Measurements from ENCODE around the gene RHBDD1. TPM values are rescaled to one million over a fixed set of nuclear protein-coding genes. Genes with fewer than 3 reads are reported as not detected.

RHBDD1 gene
- total and polyA plus RNA-seq, 12 donors = 3.9 to 47.8 (median 25.9) TPM

DNA sequence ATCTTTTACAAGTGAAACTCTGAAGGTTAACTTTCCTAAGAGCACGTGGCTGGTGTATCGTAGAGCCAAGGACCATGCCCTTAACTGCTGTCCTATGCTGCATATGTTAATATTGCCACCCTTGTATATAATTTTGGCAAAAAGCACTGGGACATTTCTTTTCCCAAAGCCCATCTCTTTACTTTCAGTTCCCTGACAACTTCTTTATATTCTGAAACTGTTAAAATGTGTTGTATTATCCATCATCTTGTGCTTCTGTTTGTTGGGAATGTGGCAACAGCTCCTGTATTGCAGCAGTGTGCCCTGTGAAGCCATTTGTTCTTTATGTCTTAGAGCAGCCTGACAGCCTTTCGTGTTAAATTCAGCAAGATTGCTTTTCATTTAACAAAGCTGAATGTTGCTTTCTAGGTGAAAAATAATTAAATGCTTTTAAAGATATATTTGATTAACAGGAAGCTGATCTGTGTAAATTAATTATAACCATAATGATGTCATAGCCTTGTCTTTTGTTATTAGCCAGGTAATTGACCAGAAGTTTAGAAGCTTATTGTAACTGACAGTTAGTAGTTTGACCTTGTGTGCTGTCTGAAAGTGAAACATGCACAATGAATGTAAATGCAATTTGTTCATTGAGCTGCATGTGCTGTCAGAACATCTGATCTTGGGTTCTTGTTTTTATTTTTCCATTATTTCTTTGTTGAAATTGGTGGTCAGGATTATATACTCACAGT lies 9.7 kb downstream of the RHBDD1 start:
- H3K4me3 ChIP-seq = no peak overlapping the region
- no peaks in the 10 kb centered on the region for H3K9me3 ChIP-seq (replicated peaks in 1 of 3)
- 47 to 52% (median 49%) methylated on average over 3 of the region's 3 CpGs for WGBS, 4 donors
- TF ChIP-seq, protein P1, sequence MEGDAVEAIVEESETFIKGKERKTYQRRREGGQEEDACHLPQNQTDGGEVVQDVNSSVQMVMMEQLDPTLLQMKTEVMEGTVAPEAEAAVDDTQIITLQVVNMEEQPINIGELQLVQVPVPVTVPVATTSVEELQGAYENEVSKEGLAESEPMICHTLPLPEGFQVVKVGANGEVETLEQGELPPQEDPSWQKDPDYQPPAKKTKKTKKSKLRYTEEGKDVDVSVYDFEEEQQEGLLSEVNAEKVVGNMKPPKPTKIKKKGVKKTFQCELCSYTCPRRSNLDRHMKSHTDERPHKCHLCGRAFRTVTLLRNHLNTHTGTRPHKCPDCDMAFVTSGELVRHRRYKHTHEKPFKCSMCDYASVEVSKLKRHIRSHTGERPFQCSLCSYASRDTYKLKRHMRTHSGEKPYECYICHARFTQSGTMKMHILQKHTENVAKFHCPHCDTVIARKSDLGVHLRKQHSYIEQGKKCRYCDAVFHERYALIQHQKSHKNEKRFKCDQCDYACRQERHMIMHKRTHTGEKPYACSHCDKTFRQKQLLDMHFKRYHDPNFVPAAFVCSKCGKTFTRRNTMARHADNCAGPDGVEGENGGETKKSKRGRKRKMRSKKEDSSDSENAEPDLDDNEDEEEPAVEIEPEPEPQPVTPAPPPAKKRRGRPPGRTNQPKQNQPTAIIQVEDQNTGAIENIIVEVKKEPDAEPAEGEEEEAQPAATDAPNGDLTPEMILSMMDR (IDR thresholded peaks at IDR 0.05) = no peak
- no peak for TF ChIP-seq POLR2A (IDR thresholded peaks at IDR 0.05)
- H3K36me3 ChIP-seq (replicated peaks in 1 of 2) = no peaks in the 10 kb centered on the region
- DNase-seq = no peak
- H3K27me3 ChIP-seq = no peaks in the 10 kb centered on the region
- H3K4me1 ChIP-seq (replicated peaks in 1 of 2) = peaks cover 4 to 19% of the 10 kb centered on the region in 2 donors
- intact Hi-C loops (cut with DNase I) = no loop called here
- H3K27ac ChIP-seq = no peak overlapping the region

DNA sequence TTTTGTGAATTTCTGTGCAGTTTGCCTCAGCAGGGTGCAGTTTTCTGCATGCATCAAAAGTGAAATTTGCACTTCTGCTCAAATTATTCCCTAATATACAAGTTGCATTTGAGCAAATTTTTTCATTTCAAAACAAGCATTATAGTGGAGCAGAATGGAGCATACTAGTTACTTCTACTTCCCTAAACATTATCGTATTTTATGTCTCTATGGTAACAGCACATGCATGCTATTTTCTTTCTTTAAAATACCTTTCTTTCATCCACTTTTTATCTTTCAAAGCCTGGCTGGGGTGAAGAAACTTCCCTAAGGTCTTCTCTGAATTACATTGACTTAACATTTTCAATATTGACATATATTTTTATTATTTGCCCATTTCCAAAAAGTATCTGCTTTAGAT lies 11.2 kb downstream of the RHBDD1 start:
- no peak for DNase-seq
- H3K27ac ChIP-seq = no peak overlapping the region
- no peaks in the 10 kb centered on the region for H3K9me3 ChIP-seq (replicated peaks in 1 of 3)
- WGBS, 4 donors = 64 to 81% (median 72%) methylated on average over 1 of the region's 1 CpG
- intact Hi-C loops (cut with DNase I) = no loop called here
- H3K4me3 ChIP-seq = no peak overlapping the region
- TF ChIP-seq, protein P1 (IDR thresholded peaks at IDR 0.05) = no peak
- no peak for TF ChIP-seq POLR2A (IDR thresholded peaks at IDR 0.05)
- no peaks in the 10 kb centered on the region for H3K27me3 ChIP-seq
- H3K36me3 ChIP-seq (replicated peaks in 1 of 2) = no peaks in the 10 kb centered on the region
- H3K4me1 ChIP-seq (replicated peaks in 1 of 2) = peaks cover 4 to 19% of the 10 kb centered on the region in 2 donors

DNA sequence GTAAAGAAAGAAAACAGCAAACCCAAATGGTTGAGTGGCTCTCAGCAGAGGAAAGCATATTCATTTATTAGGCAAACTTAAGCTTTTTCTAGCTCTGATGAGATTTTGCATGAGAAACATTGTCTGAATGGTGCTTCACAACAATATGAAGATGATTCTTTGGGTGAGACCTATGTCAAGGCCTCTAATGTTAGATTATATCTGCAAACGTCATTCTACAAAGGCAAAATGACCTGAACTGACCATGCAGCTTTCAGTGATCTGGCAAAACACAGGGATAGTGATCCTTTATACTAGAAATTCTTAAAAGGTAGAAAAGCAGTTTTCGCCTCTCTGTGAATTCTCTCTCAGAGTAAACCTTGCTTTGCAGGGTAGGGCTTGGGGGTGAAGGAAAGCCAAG lies 11.7 kb downstream of the RHBDD1 start:
- H3K4me3 ChIP-seq = no peak overlapping the region
- no peak overlapping the region for H3K27ac ChIP-seq
- H3K36me3 ChIP-seq (replicated peaks in 1 of 2) = no peaks in the 10 kb centered on the region
- H3K4me1 ChIP-seq (replicated peaks in 1 of 2) = peaks cover 4 to 19% of the 10 kb centered on the region in 2 donors
- 51 to 75% (median 66%) methylated on average over 2 of the region's 2 CpGs for WGBS, 4 donors
- H3K27me3 ChIP-seq = no peaks in the 10 kb centered on the region
- DNase-seq = no peak
- H3K9me3 ChIP-seq (replicated peaks in 1 of 3) = no peaks in the 10 kb centered on the region
- TF ChIP-seq POLR2A (IDR thresholded peaks at IDR 0.05) = no peak
- TF ChIP-seq, protein P1 (IDR thresholded peaks at IDR 0.05) = no peak
- intact Hi-C loops (cut with DNase I) = no loop called here

DNA sequence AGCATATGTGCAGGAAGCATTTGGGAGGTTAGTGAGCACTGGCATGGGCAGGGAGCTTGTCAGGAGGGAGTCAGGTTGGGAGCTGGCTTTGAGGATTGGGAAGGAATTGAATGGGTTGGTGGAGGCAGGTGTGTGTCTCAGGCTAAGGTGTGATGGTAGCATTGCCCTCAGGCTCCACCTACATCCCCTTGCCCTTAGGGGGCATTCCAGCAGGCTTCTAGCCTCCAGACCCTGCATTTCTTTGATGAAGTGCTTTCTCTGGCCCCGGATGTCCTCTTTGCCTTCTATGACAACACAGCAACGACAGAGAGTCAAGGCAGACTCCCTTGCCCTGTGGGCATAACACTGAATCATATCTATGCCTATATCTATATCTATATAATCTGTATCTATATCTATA lies 13.5 kb downstream of the RHBDD1 start:
- Histone ChIP-seq H3K27me3 (no peaks in the 10 kb centered on the region), H3K9me3 (replicated peaks in 1 of 3) (no peaks in the 10 kb centered on the region), H3K27ac (no peak overlapping the region), H3K36me3 (replicated peaks in 1 of 2) (no peaks in the 10 kb centered on the region), H3K4me1 (replicated peaks in 1 of 2) (peaks cover 4 to 19% of the 10 kb centered on the region in 2 donors), H3K4me3 (no peak overlapping the region)
- 88 to 100% (median 95%) methylated on average over 2 of the region's 2 CpGs for WGBS, 4 donors
- DNase-seq = no peak
- intact Hi-C loops (cut with DNase I) = no loop called here
- no peak for TF ChIP-seq POLR2A (IDR thresholded peaks at IDR 0.05)
- TF ChIP-seq, protein P1 (IDR thresholded peaks at IDR 0.05) = no peak
